Bone marrow (tissue), 2 donors: ENCODE data around the gene EPM2AIP1.
"Not testable (repeated sequence)": the region's sequence is repeated elsewhere in the genome, so short reads cannot be mapped to it uniquely, and the experiment has no call there.

Experiments used
- DNase-seq, 2 donors: peaks; one replicate each; lab custom pipeline; 2025; lab: John Stamatoyannopoulos, UW

Gene EPM2AIP1

GRCh38 chr3:36992806-36993325 is at the start of gene EPM2AIP1:
TSS of gene EPM2AIP1 (minus strand) at chr3:36993131. CDS start at chr3:36993077, 54 bp downstream.
- DNase-seq, result no peak

GRCh38 chr3:37042712-37043111 is 49.8 kb upstream of the EPM2AIP1 start:
- DNase-seq, result not testable (repeated sequence)

- no peak for DNase-seq
These were observed 48.7 kb upstream of the EPM2AIP1 start for GRCh38 chr3:37041546-37042195.

GRCh38 chr3:37040231-37040630 is 47.3 kb upstream of the EPM2AIP1 start:
- no peak for DNase-seq

- no peak for DNase-seq
These were observed 46.4 kb upstream of the EPM2AIP1 start for GRCh38 chr3:37039161-37039846.

GRCh38 chr3:37037352-37037751 is 44.4 kb upstream of the EPM2AIP1 start:
- DNase-seq, result no peak

GRCh38 chr3:37032961-37033360 is 40.0 kb upstream of the EPM2AIP1 start:
- no peak for DNase-seq

- DNase-seq, result no peak
These were observed 38.3 kb upstream of the EPM2AIP1 start for GRCh38 chr3:37031096-37031682.

GRCh38 chr3:37030588-37030987 is 37.7 kb upstream of the EPM2AIP1 start:
- no peak for DNase-seq

- DNase-seq, result no peak
These were observed 36.7 kb upstream of the EPM2AIP1 start for GRCh38 chr3:37029516-37030163.

GRCh38 chr3:37029111-37029510 is 36.2 kb upstream of the EPM2AIP1 start:
- no peak for DNase-seq

GRCh38 chr3:37028329-37028728 is 35.4 kb upstream of the EPM2AIP1 start:
- no peak for DNase-seq

GRCh38 chr3:37026851-37027250 is 33.9 kb upstream of the EPM2AIP1 start:
- DNase-seq, result no peak

- DNase-seq, result no peak
These were observed 32.8 kb upstream of the EPM2AIP1 start for GRCh38 chr3:37025561-37026335.

GRCh38 chr3:37024820-37025405 is 32.0 kb upstream of the EPM2AIP1 start:
- peak in 1 of 2 donors; percentile 38 for DNase-seq

GRCh38 chr3:37024092-37024491 is 31.2 kb upstream of the EPM2AIP1 start:
- DNase-seq, result peak in 1 of 2 donors; percentile 9

GRCh38 chr3:37017683-37018082 is 24.8 kb upstream of the EPM2AIP1 start:
- no peak for DNase-seq

GRCh38 chr3:37016903-37017302 is 24.0 kb upstream of the EPM2AIP1 start:
- DNase-seq, result no peak

- no peak for DNase-seq
These were observed 22.7 kb upstream of the EPM2AIP1 start for GRCh38 chr3:37015642-37016041.

GRCh38 chr3:37014620-37015019 is 21.7 kb upstream of the EPM2AIP1 start:
- DNase-seq, result no peak
